Mammary epithelial cell (primary cell): ENCODE measurements around the gene PLB1.

Experiments used
- CTCF ChIP-seq, 2 donors: IDR thresholded peaks in 1 of 2; conservative IDR thresholded peaks in 1 of 2; 2 replicates each; pipeline ENCODE4 v1.5.1; 2011 to 2012; ENCODE audit warnings: inconsistent platforms in 2 of 2, low read length in 2 of 2, mild to moderate bottlenecking in 2 of 2, control low read depth in 1 of 2, low read depth in 1 of 2; ENCODE audit not compliant: insufficient read depth in 1 of 2; ENCODE audit errors: extremely low read depth in 1 of 2
- EZH2 ChIP-seq: IDR thresholded peaks from 2 replicates; pipeline ENCODE4 v1.6.1; 2012; ENCODE audit warnings: low read length, inconsistent platforms, borderline replicate concordance

- TF ChIP-seq CTCF (conservative IDR thresholded peaks at IDR 0.05 in 1 of 2, IDR thresholded peaks at IDR 0.05 in 1 of 2; ENCODE audit: extremely low read depth in 1 of 2, insufficient read depth in 1 of 2, low read depth in 1 of 2, low read length in 2 of 2) (no peak), EZH2 (no peak)
Observed at GRCh38 chr2:28662468-28663181, 166.8 kb downstream of the PLB1 start.
